Thymus (tissue), 11 donors: ENCODE data around the gene ADAT3. TPM values are rescaled to one million over a fixed set of nuclear protein-coding genes. Genes with fewer than 3 reads are reported as not detected.

Experiments
- DNase-seq, 9 donors: peaks; one replicate each; pipeline ENCODE4 v3.0.0-alpha.2; 2013; ENCODE audit warnings: low spot score in 9 of 9, low read depth in 6 of 9, missing footprints in 1 of 9
- H3K27ac ChIP-seq, 2 donors: one replicate each; pipeline ENCODE4 v1.5.1; 2013; ENCODE audit warnings: control low read depth in 1 of 2, low read depth in 1 of 2, low read length in 1 of 2, mild to moderate bottlenecking in 1 of 2, moderate library complexity in 1 of 2
- H3K27me3 ChIP-seq, 2 donors: one replicate each; pipeline ENCODE4 v1.5.1; 2013; ENCODE audit warnings: low read length in 1 of 2; ENCODE audit not compliant: control insufficient read depth in 2 of 2, insufficient read depth in 1 of 2
- H3K36me3 ChIP-seq, 2 donors: one replicate each; pipeline ENCODE4 v1.5.1; 2013; ENCODE audit warnings: low read length in 1 of 2, mild to moderate bottlenecking in 1 of 2, moderate library complexity in 1 of 2; ENCODE audit not compliant: control insufficient read depth in 2 of 2, insufficient read depth in 2 of 2
- H3K4me1 ChIP-seq, 2 donors: one replicate each; pipeline ENCODE4 v1.5.1; 2013; ENCODE audit warnings: low read length in 2 of 2; ENCODE audit not compliant: control insufficient read depth in 2 of 2, insufficient read depth in 2 of 2
- H3K4me3 ChIP-seq, 2 donors: one replicate each; pipeline ENCODE4 v1.5.1; 2013; ENCODE audit warnings: low read length in 2 of 2, control low read depth in 1 of 2, mild to moderate bottlenecking in 1 of 2
- H3K9me3 ChIP-seq, 2 donors: one replicate each; pipeline ENCODE4 v1.5.1; 2013; ENCODE audit warnings: low read length in 1 of 2, mild to moderate bottlenecking in 1 of 2; ENCODE audit not compliant: control insufficient read depth in 2 of 2, insufficient read depth in 1 of 2
- WGBS: extraction: QIAGEN DNeasy Blood & Tissue Kit; methylation state at CpG from one replicate; pipeline ENCODE4 v1.1.7; 2013; 5-methylcytosine and 5-hydroxymethylcytosine counted together
- polyA plus RNA-seq: library from polyadenylated mRNA; stranded (reverse); fragments of 200-250 nt; gene quantifications from one replicate; pipeline ENCODE4 v1.2.3, GENCODE V29; 2013
- total RNA-seq: library from RNA; stranded (reverse); fragments of 120-200 nt; gene quantifications from one replicate; pipeline ENCODE4 v1.2.4, GENCODE V29; 2013
- donor health status: healthy.

The ADAT3 gene
- total and polyA plus RNA-seq, 2 donors = 2.0 to 4.5 TPM

DNA sequence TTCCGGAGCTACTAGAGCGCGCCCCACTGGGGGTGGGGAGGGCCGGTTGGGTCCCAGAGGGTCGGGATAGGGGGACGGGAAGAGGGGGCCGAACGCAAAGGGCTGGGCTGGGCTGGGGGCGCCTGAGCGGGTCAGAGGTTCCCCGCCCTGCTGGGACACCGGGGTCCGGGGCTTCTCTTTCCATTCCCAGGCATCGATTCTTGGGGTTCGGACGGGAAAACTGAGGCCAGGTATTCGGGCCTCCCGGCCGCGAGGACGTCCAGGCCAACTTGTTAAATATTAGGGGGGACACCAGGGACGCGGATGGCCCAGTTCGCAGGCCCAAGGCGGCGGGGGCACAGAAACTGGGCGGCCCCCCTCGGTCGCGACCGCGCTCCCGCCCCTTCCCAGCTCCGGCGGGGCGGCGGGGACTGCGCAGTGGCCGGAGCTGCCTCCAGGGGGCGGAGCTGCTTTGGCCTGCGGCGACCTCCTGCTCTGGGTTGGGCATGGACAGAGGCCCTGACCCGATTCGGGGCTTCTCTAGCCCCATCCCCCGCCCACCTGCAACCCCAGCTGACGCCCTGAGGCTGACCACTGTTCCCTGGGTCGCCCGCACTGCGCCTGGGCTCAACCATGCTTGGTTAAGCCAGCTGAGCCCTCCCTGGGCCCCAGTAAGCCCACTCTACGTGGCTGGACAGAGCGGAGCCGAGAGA, 40.6 kb upstream of the ADAT3 start:
- peaks cover 0 to 5% of the 10 kb centered on the region in 2 donors for H3K36me3 ChIP-seq
- peak overlapping the region; percentile 69 to 80 for H3K27ac ChIP-seq
- peaks cover 0 to 3% of the 10 kb centered on the region in 2 donors for H3K9me3 ChIP-seq
- WGBS = 7% methylated on average over 52 of the region's 52 CpGs
- no peak for DNase-seq
- H3K27me3 ChIP-seq = peaks cover 0 to 20% of the 10 kb centered on the region in 2 donors
- peak overlapping the region; percentile 67 to 80 for H3K4me3 ChIP-seq
- peaks cover 15 to 41% of the 10 kb centered on the region in 2 donors for H3K4me1 ChIP-seq

DNA sequence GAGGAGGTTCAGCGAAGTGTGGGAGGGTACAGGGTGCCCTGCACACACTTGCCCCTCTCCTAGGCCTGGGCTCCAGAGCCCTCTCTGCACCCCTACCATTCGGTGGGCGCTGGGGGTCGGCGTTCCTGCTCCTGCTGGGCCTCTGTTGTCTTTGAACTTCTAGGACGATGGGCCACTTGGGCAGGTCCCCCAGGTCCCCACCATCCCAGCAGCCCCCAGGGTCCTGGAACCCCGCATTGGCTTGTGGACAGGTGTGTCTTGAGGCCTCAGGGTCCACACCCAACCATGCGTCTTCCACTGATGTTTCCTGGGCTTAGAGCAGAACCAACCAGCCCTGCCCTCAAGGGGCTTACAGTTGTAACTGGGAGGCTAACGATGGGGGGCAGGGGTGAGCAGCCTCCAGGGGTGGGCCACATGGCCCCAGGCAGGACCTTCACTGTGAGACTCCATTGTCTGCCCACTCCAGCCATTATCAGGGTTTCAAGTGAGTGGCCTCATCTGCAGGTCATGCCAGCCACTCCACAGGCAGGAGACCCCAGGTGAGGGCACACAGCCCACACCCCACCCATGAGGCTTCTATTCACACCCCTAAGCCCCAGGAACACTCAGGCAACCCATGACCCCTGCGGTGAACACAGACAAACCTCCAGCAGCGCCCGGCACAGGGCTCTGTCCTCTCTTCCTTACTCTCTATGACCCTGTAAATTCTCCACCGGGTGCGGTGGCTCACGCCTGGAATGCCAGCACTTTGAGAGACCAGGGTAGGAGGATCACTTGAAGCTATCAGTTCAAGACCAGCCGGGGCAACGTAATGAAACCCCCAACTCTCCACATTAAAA, 39.8 kb upstream of the ADAT3 start:
- no peak for DNase-seq
- H3K4me1 ChIP-seq = peaks cover 15 to 33% of the 10 kb centered on the region in 2 donors
- peaks cover 0 to 3% of the 10 kb centered on the region in 2 donors for H3K9me3 ChIP-seq
- peak overlapping the region in 1 of 2 donors; percentile 80 for H3K27ac ChIP-seq
- H3K4me3 ChIP-seq = peak overlapping the region in 1 of 2 donors; percentile 80
- H3K27me3 ChIP-seq = peaks cover 0 to 20% of the 10 kb centered on the region in 2 donors
- 96% methylated on average over 17 of the region's 17 CpGs for WGBS
- peaks cover 3 to 6% of the 10 kb centered on the region in 2 donors for H3K36me3 ChIP-seq

GRCh38 chr19:1866693-1867348, 38.4 kb upstream of the ADAT3 start:
- Histone ChIP-seq H3K9me3 (peaks cover 0 to 3% of the 10 kb centered on the region in 2 donors), H3K27me3 (peaks cover 0 to 8% of the 10 kb centered on the region in 2 donors), H3K36me3 (peaks cover 14 to 20% of the 10 kb centered on the region in 2 donors), H3K4me3 (no peak overlapping the region), H3K4me1 (peaks cover 13 to 19% of the 10 kb centered on the region in 2 donors), H3K27ac (peak overlapping the region in 1 of 2 donors; percentile 31)
- 97% methylated on average over 8 of the region's 8 CpGs for WGBS
- no peak for DNase-seq

DNA sequence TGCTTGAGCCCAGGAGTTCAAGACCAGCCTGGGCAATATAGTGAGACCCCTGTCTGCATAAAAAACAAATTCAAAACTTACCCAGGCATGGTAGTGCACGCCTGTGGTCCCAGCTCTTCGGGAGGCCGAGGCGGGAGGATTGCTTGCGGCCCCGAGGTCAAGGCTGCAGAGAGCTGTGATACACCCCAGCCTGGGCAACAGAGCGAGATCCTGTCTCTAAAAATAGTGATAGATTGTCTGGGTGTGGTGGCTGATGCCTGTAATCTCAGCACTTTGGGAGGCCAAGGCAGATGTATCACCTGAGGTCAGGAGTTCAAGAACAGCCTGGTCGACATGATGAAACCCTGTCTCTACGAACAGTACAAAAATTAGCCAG, 37.9 kb upstream of the ADAT3 start:
- H3K27ac ChIP-seq = no peak overlapping the region
- DNase-seq = no peak

DNA sequence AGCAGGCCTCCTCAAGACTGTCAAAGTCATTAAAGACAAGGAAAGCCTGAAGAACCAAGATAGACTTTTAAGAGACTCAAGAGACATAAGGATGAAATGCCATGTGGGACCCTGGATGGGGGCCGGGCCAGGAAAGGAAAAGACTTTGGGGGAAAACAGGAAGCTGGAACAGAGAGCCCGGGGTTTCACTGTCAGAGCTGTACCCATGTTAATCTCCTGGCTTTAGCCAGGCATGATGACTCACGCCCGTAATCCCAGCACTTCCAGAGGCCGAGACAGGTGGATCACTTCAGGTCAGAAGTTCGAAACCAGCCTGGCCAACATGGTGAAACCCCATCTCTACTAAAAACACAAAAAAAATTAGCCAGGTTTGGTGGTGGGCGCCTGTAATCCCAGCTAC, 36.2 kb upstream of the ADAT3 start:
- 95% methylated on average over 7 of the region's 7 CpGs for WGBS
- Histone ChIP-seq H3K4me1 (peaks cover 16 to 26% of the 10 kb centered on the region in 2 donors), H3K9me3 (no peaks in the 10 kb centered on the region), H3K27me3 (no peaks in the 10 kb centered on the region), H3K27ac (no peak overlapping the region), H3K36me3 (peaks cover 30 to 34% of the 10 kb centered on the region in 2 donors), H3K4me3 (no peak overlapping the region)
- DNase-seq = no peak

More for the DNA sequence above, 37.9 kb upstream of the ADAT3 start:
- Histone ChIP-seq H3K9me3 (no peaks in the 10 kb centered on the region), H3K4me1 (peaks cover 8 to 14% of the 10 kb centered on the region in 2 donors), H3K27me3 (peaks cover 0 to 3% of the 10 kb centered on the region in 2 donors), H3K36me3 (peaks cover 15 to 22% of the 10 kb centered on the region in 2 donors), H3K4me3 (no peak overlapping the region)
- 99% methylated on average over 9 of the region's 9 CpGs for WGBS

DNA sequence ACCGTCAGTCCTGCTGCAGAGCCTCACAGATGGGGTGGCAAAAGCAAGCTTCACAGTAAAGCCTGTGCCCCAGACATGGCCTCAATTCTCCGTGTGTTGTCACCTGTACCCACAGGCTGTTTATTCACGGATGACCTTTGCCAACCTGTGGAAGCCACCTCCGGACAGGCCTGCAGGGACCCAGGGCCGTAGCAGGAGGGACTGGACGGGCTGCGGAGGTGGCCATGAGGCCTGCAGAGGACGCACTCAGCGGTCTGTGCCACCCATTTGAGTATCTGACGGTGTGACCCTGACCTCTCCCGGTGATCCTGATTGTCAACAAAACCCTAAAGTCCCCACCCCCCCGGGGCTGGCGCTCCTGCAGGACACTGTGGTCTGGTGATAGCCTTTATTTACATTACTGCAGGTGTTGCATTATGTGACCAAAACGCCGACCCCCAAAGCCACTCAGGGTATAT, 34.0 kb upstream of the ADAT3 start:
- no peak overlapping the region for H3K4me3 ChIP-seq
- WGBS = 97% methylated on average over 15 of the region's 15 CpGs

GRCh38 chr19:1871630-1872029, 33.6 kb upstream of the ADAT3 start:
- Histone ChIP-seq H3K9me3 (peaks cover 0 to 10% of the 10 kb centered on the region in 2 donors), H3K36me3 (peaks cover 30 to 34% of the 10 kb centered on the region in 2 donors), H3K4me3 (no peak overlapping the region), H3K4me1 (peaks cover 16 to 26% of the 10 kb centered on the region in 2 donors), H3K27ac (no peak overlapping the region), H3K27me3 (no peaks in the 10 kb centered on the region)
- 97% methylated on average over 13 of the region's 13 CpGs for WGBS
- DNase-seq = no peak

More for the DNA sequence above, 34.0 kb upstream of the ADAT3 start:
- no peaks in the 10 kb centered on the region for H3K27me3 ChIP-seq
- DNase-seq = no peak
- H3K27ac ChIP-seq = no peak overlapping the region
- H3K4me1 ChIP-seq = peaks cover 12 to 21% of the 10 kb centered on the region in 2 donors
- peaks cover 30 to 34% of the 10 kb centered on the region in 2 donors for H3K36me3 ChIP-seq
- peaks cover 0 to 5% of the 10 kb centered on the region in 2 donors for H3K9me3 ChIP-seq

DNA sequence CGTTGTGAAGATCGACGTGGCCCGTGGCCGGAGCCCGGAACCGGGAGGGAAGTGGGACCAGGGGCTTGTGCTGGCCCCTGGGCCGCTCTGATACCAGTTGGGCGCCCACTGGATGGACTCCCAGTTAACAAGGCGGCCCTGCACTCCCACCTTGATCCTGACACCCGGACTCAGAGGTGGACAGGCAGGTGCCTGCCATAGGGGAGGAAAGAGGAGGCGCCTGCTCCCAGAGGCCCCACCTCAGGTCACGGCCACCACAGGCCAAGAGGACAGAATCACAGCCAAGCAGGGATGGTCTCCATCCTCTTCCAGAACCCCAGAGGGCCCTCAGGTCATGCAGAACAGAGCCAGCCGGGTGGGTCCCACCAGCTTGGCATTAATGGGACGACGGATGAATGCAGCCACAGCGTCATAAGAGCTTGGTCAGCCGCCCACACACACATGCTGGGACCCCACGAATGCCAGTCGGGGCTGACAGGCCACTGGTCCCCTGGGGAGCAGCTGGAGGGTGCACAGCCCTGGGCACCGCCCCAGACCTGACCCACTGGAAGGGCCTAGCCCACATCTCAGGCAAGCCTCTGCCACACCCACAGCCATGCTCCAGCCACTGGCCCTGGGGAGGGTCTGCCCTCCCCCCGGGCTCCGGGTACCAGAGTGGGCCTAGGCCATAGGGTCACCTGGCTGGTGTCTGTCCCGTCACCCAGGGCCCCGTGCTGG, 32.2 kb upstream of the ADAT3 start:
- WGBS = 95% methylated on average over 25 of the region's 25 CpGs
- Histone ChIP-seq H3K4me3 (no peak overlapping the region), H3K4me1 (peaks cover 18 to 28% of the 10 kb centered on the region in 2 donors), H3K27me3 (no peaks in the 10 kb centered on the region), H3K27ac (peak overlapping the region in 1 of 2 donors; percentile 49), H3K36me3 (peaks cover 29 to 30% of the 10 kb centered on the region in 2 donors), H3K9me3 (peaks cover 0 to 10% of the 10 kb centered on the region in 2 donors)
- no peak for DNase-seq
